ENCODE results near the gene MSI2. TPM values are rescaled to one million over a fixed set of nuclear protein-coding genes. Genes with fewer than 3 reads are reported as not detected.

MSI2 gene
- total RNA-seq, 1 donor from 2014 or later = 75.5 TPM

DNA sequence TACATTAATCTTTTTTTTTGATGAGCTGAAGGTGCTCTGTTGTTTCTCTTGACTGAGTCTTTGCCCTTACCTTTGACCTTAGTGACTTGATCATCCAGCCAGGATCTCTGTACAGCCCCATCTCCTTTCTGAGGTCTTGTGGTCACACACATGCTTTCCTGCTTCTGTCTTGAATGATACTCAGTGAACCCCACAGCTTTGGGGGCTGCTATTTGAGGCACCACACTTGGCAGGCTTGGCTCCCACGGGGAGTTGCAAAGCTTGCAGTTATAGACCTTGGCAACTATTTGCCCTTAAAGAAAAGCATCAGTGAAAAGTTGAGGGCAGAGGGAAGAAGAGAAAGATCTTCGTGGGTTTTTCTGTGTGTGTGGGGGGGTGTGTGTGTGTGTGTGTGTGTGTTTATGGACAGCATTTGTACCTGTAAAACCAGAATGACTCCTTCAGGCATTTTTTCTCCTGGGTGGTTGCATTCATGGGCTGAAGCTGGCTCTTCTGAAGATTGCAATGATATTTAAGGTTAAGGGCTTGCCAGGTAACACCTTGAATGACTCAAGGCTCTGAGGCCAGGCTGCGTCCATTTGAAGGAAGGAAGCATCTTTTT, 101.6 kb downstream of the MSI2 start:
- no peak overlapping the region for H3K27ac Mint-ChIP-seq (ENCODE audit: unreplicated experiment)
- no peak overlapping the region for H3K4me3 Mint-ChIP-seq (ENCODE audit: unreplicated experiment)
- peaks cover 3% of the 10 kb centered on the region for H3K36me3 Mint-ChIP-seq (ENCODE audit: unreplicated experiment)
- DNase-seq (ENCODE audit: extremely low spot score, unreplicated experiment) = no peak
- peaks cover 11% of the 10 kb centered on the region for H3K4me1 Mint-ChIP-seq (ENCODE audit: unreplicated experiment)
- TF ChIP-seq, protein P1, sequence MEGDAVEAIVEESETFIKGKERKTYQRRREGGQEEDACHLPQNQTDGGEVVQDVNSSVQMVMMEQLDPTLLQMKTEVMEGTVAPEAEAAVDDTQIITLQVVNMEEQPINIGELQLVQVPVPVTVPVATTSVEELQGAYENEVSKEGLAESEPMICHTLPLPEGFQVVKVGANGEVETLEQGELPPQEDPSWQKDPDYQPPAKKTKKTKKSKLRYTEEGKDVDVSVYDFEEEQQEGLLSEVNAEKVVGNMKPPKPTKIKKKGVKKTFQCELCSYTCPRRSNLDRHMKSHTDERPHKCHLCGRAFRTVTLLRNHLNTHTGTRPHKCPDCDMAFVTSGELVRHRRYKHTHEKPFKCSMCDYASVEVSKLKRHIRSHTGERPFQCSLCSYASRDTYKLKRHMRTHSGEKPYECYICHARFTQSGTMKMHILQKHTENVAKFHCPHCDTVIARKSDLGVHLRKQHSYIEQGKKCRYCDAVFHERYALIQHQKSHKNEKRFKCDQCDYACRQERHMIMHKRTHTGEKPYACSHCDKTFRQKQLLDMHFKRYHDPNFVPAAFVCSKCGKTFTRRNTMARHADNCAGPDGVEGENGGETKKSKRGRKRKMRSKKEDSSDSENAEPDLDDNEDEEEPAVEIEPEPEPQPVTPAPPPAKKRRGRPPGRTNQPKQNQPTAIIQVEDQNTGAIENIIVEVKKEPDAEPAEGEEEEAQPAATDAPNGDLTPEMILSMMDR (IDR thresholded peaks at IDR 0.05) = no peak
- H3K9me3 Mint-ChIP-seq (ENCODE audit: unreplicated experiment) = no peaks in the 10 kb centered on the region
- no peaks in the 10 kb centered on the region for H3K27me3 Mint-ChIP-seq (ENCODE audit: unreplicated experiment)

DNA sequence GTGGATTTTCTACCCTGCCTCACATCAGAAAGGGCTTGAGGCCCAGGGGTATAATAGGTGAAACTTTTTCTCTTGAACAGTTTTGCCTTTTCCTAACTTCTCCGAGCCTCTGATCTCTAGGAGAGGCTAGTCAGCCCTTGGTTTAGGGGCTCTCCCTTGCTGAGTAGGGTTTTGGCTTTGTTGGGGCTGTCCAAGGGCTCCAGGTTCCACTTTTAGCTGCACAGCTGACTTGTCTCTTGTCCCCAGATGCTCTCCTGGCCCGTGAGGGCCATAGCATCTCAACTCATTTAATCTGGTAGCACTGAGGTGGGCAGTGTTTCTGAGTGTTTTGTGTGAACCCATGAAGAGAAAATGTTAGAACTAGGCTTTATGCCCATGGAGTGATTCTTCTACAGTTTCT, 103.9 kb downstream of the MSI2 start:
- H3K36me3 Mint-ChIP-seq (ENCODE audit: unreplicated experiment) = peaks cover 2% of the 10 kb centered on the region
- no peak overlapping the region for H3K27ac Mint-ChIP-seq (ENCODE audit: unreplicated experiment)
- TF ChIP-seq, protein P1 (IDR thresholded peaks at IDR 0.05) = no peak
- H3K4me3 Mint-ChIP-seq (ENCODE audit: unreplicated experiment) = no peak overlapping the region
- H3K4me1 Mint-ChIP-seq (ENCODE audit: unreplicated experiment) = peaks cover 16% of the 10 kb centered on the region
- DNase-seq (ENCODE audit: extremely low spot score, unreplicated experiment) = no peak
- no peaks in the 10 kb centered on the region for H3K27me3 Mint-ChIP-seq (ENCODE audit: unreplicated experiment)
- no peaks in the 10 kb centered on the region for H3K9me3 Mint-ChIP-seq (ENCODE audit: unreplicated experiment)

DNA sequence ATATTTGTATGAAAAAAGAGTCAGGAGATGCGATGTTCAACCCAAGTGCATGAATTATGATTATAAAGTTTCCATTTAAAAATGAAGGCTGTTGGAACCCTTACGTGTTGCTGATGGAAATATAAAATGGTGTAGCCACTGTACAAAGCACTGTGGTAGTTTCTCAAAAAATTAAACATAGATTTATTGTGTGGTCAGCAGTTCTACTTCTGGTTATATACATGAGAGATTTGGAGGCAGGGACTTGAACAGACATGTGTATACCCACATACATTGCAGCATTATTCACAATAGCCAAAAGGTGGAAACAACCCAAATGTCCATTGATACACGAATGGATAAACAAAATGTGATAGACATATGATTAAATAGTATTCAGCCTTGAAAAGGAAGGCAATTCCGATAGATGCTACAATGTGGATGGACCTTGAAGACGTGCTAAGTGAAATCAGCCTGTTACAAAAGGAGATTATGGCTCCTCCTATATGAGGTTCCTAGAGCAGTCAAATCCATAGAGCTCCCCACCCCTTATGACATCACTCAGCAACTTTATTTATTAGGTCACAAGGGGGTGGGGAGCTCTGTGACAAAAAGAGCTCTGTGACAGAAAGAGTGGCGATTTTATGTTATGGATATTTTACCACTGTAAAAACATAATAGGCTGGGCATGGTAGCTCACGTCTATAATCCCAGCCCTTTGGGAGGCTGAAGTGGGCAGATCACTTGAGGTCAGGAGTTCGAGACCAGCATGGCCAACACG, 106.7 kb downstream of the MSI2 start:
- TF ChIP-seq, protein P1 (IDR thresholded peaks at IDR 0.05) = no peak
- H3K4me1 Mint-ChIP-seq (ENCODE audit: unreplicated experiment) = peaks cover 19% of the 10 kb centered on the region
- no peaks in the 10 kb centered on the region for H3K9me3 Mint-ChIP-seq (ENCODE audit: unreplicated experiment)

DNA sequence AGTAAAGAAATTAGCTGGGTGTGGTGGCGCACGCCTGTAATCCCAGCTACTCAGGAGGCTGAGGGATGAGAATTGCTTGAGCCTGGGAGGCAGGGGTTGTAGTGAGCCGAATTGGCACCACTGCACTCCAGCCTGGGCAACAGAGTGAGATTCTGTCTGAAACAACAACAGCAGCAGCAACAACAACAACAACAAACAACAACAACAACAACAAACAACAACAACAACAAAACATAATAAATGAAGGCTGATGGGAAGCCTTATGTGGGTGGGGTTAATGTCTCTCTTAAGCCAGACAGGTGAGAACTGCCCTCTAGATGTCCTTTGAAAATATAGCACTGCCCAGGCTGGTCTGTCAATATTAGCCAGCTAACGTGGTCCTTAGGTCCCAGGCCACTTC, 107.3 kb downstream of the MSI2 start:
- no peak for DNase-seq (ENCODE audit: extremely low spot score, unreplicated experiment)
- H3K27ac Mint-ChIP-seq (ENCODE audit: unreplicated experiment) = no peak overlapping the region
- H3K36me3 Mint-ChIP-seq (ENCODE audit: unreplicated experiment) = no peaks in the 10 kb centered on the region
- no peaks in the 10 kb centered on the region for H3K27me3 Mint-ChIP-seq (ENCODE audit: unreplicated experiment)
- H3K4me3 Mint-ChIP-seq (ENCODE audit: unreplicated experiment) = no peak overlapping the region
- H3K4me1 Mint-ChIP-seq (ENCODE audit: unreplicated experiment) = peaks cover 21% of the 10 kb centered on the region
- TF ChIP-seq, protein P1 (IDR thresholded peaks at IDR 0.05) = no peak
- H3K9me3 Mint-ChIP-seq (ENCODE audit: unreplicated experiment) = no peaks in the 10 kb centered on the region

More for the DNA sequence above, 106.7 kb downstream of the MSI2 start:
- no peaks in the 10 kb centered on the region for H3K36me3 Mint-ChIP-seq (ENCODE audit: unreplicated experiment)
- no peaks in the 10 kb centered on the region for H3K27me3 Mint-ChIP-seq (ENCODE audit: unreplicated experiment)
- DNase-seq (ENCODE audit: extremely low spot score, unreplicated experiment) = no peak
- no peak overlapping the region for H3K4me3 Mint-ChIP-seq (ENCODE audit: unreplicated experiment)
- no peak overlapping the region for H3K27ac Mint-ChIP-seq (ENCODE audit: unreplicated experiment)

DNA sequence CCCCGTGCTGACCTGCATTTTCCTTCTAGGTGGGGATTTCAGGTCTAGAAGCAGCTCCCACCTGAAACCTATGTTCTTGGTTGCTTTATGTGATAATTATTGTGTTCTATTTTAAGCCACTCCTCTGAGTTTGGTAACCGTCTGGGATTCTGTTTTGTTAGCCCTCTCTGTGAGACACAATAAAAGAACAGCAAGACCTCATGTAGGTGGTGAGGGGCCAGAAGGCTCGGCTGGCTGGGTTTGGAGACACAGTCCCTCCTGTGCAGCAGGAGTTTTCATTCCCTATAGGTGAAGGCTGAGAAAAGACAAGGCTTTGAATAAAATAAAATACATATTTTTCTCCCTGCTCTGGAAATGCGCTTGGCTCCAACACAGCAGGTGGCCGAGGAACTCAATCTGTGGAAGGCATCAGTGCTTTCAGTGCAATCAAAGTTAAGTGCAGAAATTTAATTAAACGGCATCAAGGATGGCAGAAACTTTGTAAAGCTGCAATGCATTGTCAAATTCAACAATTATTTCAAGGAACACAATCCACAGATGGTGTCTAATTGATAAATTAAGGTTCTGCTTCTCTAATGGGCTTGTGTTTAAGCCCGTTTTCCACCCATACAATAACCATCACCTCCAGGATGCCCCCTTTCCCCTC, 107.8 kb downstream of the MSI2 start:
- Mint-ChIP-seq H3K27me3 (ENCODE audit: unreplicated experiment) (no peaks in the 10 kb centered on the region), H3K9me3 (ENCODE audit: unreplicated experiment) (no peaks in the 10 kb centered on the region), H3K36me3 (ENCODE audit: unreplicated experiment) (no peaks in the 10 kb centered on the region), H3K4me3 (ENCODE audit: unreplicated experiment) (no peak overlapping the region), H3K27ac (ENCODE audit: unreplicated experiment) (no peak overlapping the region), H3K4me1 (ENCODE audit: unreplicated experiment) (peaks cover 23% of the 10 kb centered on the region)
- TF ChIP-seq, protein P1 (IDR thresholded peaks at IDR 0.05) = no peak
- DNase-seq (ENCODE audit: extremely low spot score, unreplicated experiment) = no peak

Measured in osteocyte (in vitro differentiated cells).